Measurements from ENCODE around the gene DES.
A peak's percentile ranks its signal among the peaks of the same experiment; 100 is the strongest.

DES gene

GRCh38 chr2:219475697-219476651 is 57.8 kb downstream of the DES start:
- DNase-seq = peak; percentile 64 to 86 (median 78)

All from suppressor macrophage (primary cell).